CD14-positive monocyte (primary cell): ENCODE data around the gene SRPK1. TPM values are rescaled to one million over a fixed set of nuclear protein-coding genes. Genes with fewer than 3 reads are reported as not detected.

Experiments
- DNase-seq, 3 donors: peaks; one replicate each; pipeline ENCODE4 v3.0.0-alpha.2; 2011 to 2022
- H2AFZ ChIP-seq: 2 replicates; pipeline ENCODE4 v1.6.0; 2012; ENCODE audit warnings: mild to moderate bottlenecking, low read depth, low read length, inconsistent platforms; ENCODE audit not compliant: insufficient read depth, poor library complexity, severe bottlenecking
- H3K27ac ChIP-seq, 2 donors: 1 replicate in 1 of 2; 2 replicates in 1 of 2; pipeline ENCODE4 v1.5.1; 2012 to 2013; ENCODE audit warnings: low read length in 2 of 2, control low read depth in 1 of 2, inconsistent platforms in 1 of 2, low read depth in 1 of 2, mild to moderate bottlenecking in 1 of 2
- H3K27me3 ChIP-seq, 2 donors: one replicate each; pipeline versions ENCODE4 v1.6.0 to v1.6.1; 2011 to 2013; ENCODE audit warnings: low read length in 2 of 2; ENCODE audit not compliant: control insufficient read depth in 2 of 2, insufficient read depth in 2 of 2
- H3K36me3 ChIP-seq, 2 donors: replicated peaks in 1 of 2; 1 replicate in 1 of 2; 2 replicates in 1 of 2; pipeline versions ENCODE4 v1.5.1 to v1.6.1; 2012 to 2013; ENCODE audit warnings: low read length in 2 of 2, control low read depth in 1 of 2, inconsistent platforms in 1 of 2, mild to moderate bottlenecking in 1 of 2; ENCODE audit not compliant: insufficient read depth in 2 of 2, control insufficient read depth in 1 of 2
- H3K4me1 ChIP-seq, 2 donors: 1 replicate in 1 of 2; 2 replicates in 1 of 2; pipeline versions ENCODE4 v1.5.1 to v1.6.1; 2012 to 2013; ENCODE audit warnings: low read length in 2 of 2, control low read depth in 1 of 2, inconsistent platforms in 1 of 2, mild to moderate bottlenecking in 1 of 2, moderate library complexity in 1 of 2; ENCODE audit not compliant: insufficient read depth in 2 of 2, control insufficient read depth in 1 of 2
- H3K4me2 ChIP-seq: replicated peaks from 2 replicates; pipeline ENCODE3; 2012; ENCODE audit warnings: low read length, moderate library complexity, mild to moderate bottlenecking; ENCODE audit not compliant: poor library complexity, severe bottlenecking; ENCODE audit errors: extremely low read depth
- H3K4me3 ChIP-seq, 3 experiments: fragments of 200-600 bp in 1 of 3; sonication (generic) in 1 of 3; replicated peaks in 1 of 3; 1 replicate in 2 of 3; 2 replicates in 1 of 3; pipeline ENCODE4 v1.5.1; 2011 to 2013; ENCODE audit warnings: low read length in 3 of 3, mild to moderate bottlenecking in 3 of 3, control low read depth in 2 of 3, low read depth in 2 of 3, inconsistent platforms in 1 of 3, moderate library complexity in 1 of 3
- H3K79me2 ChIP-seq: 2 replicates; pipeline ENCODE4 v1.6.0; 2012; ENCODE audit warnings: mild to moderate bottlenecking, control low read depth, inconsistent platforms, low read length, moderate library complexity; ENCODE audit not compliant: insufficient read depth
- H3K9ac ChIP-seq: 2 replicates; pipeline ENCODE4 v1.6.0; 2017; ENCODE audit warnings: low read length, mild to moderate bottlenecking; ENCODE audit not compliant: insufficient read depth, poor library complexity, severe bottlenecking
- H3K9me3 ChIP-seq, 2 donors: replicated peaks in 1 of 2; 1 replicate in 1 of 2; 2 replicates in 1 of 2; pipeline versions ENCODE4 v1.5.1 to v1.6.1; 2012 to 2013; ENCODE audit warnings: low read length in 2 of 2, control low read depth in 1 of 2; ENCODE audit not compliant: control insufficient read depth in 1 of 2, insufficient read depth in 1 of 2
- H4K20me1 ChIP-seq: 2 replicates; pipeline ENCODE4 v1.6.0; 2012; ENCODE audit warnings: mild to moderate bottlenecking, low read length, control low read depth, moderate library complexity; ENCODE audit not compliant: insufficient read depth
- H3K27ac Mint-ChIP-seq, 7 donors: one replicate each; pipeline ENCODE4 v1.8.0; 2020; ENCODE audit warnings: mild to moderate bottlenecking in 7 of 7, mixed read lengths in 7 of 7, moderate library complexity in 6 of 7, inconsistent platforms in 2 of 7
- H3K27me3 Mint-ChIP-seq, 3 donors: one replicate each; pipeline ENCODE4 v1.8.0; 2021 to 2022; ENCODE audit warnings: low read depth in 3 of 3, mild to moderate bottlenecking in 3 of 3, mixed read lengths in 3 of 3, moderate library complexity in 3 of 3, inconsistent platforms in 1 of 3
- H3K36me3 Mint-ChIP-seq, 2 donors: one replicate each; pipeline ENCODE4 v1.8.0; 2020; ENCODE audit warnings: mixed read lengths in 2 of 2, inconsistent platforms in 1 of 2, mild to moderate bottlenecking in 1 of 2
- H3K4me1 Mint-ChIP-seq: one replicate; pipeline ENCODE4 v1.8.0; 2020; ENCODE audit warnings: mild to moderate bottlenecking, mixed read lengths
- H3K4me3 Mint-ChIP-seq, 2 donors: one replicate each; pipeline ENCODE4 v1.8.0; 2020; ENCODE audit warnings: mild to moderate bottlenecking in 2 of 2, mixed read lengths in 2 of 2, moderate library complexity in 1 of 2
- H3K9me3 Mint-ChIP-seq, 7 donors: one replicate each; pipeline ENCODE4 v1.8.0; 2020 to 2022; ENCODE audit warnings: mixed read lengths in 7 of 7, mild to moderate bottlenecking in 6 of 7, moderate library complexity in 6 of 7, inconsistent platforms in 2 of 7
- WGBS: methylation state at CpG from one replicate; pipeline ENCODE4 v1.1.5; 2013; ENCODE audit warnings: missing lambda C conversion rate; ENCODE audit not compliant: insufficient coverage; 5-methylcytosine and 5-hydroxymethylcytosine counted together
- intact Hi-C, 2 donors: fragments of 100-400 bp; cut with micrococcal nuclease; formaldehyde crosslinking; loops; one replicate each; pipeline versions ENCODE4 v1.15.0 to v1.15.1; 2023
- polyA plus RNA-seq, 3 donors: library from polyadenylated mRNA; depleted of rRNA in 1 of 3; unstranded in 2 of 3; stranded (reverse) in 1 of 3; fragments of 300-500 nt in 2 of 3; fragments of >200 nt in 1 of 3; fragmentation: Illumina TruSeq in 2 of 3; gene quantifications; 1 replicate in 2 of 3; 2 replicates in 1 of 3; pipeline ENCODE4 v1.2.3, GENCODE V29; 2012 to 2021
- TF ChIP-seq, protein P1 (sequence below): fragments of 200-600 bp; IDR thresholded peaks from one replicate; pipeline ENCODE4 v1.8.0; 2022; ENCODE audit warnings: antibody characterized with exemption, mild to moderate bottlenecking

The SRPK1 gene
- polyA plus RNA-seq, 3 donors, result 7.2 to 24.8 (median 20.5) TPM

DNA sequence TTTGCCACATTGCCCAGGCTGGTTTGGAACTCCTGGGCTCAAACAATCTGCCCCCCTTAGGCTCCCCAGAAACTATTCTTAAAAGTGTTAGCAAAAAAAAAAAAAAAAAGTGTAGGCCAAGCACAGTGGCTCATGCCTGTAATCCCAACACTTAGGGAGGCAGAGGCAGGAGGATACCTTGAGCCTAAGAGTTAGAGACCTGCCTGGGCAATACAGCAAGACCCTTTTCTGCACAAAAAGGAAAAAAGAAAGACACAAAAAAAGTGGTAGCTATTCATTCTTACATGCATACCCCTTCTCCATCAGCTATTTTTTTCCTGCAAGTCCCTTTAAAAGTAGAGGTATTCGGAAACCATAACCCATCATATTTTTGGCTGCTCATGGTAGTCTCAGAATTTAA is 3.2 kb upstream of the SRPK1 start:
- peaks cover 24% of the 10 kb centered on the region for H3K79me2 ChIP-seq
- no CpG with 5 or more reads among the region's 1 CpG for WGBS
- TF ChIP-seq, protein P1, sequence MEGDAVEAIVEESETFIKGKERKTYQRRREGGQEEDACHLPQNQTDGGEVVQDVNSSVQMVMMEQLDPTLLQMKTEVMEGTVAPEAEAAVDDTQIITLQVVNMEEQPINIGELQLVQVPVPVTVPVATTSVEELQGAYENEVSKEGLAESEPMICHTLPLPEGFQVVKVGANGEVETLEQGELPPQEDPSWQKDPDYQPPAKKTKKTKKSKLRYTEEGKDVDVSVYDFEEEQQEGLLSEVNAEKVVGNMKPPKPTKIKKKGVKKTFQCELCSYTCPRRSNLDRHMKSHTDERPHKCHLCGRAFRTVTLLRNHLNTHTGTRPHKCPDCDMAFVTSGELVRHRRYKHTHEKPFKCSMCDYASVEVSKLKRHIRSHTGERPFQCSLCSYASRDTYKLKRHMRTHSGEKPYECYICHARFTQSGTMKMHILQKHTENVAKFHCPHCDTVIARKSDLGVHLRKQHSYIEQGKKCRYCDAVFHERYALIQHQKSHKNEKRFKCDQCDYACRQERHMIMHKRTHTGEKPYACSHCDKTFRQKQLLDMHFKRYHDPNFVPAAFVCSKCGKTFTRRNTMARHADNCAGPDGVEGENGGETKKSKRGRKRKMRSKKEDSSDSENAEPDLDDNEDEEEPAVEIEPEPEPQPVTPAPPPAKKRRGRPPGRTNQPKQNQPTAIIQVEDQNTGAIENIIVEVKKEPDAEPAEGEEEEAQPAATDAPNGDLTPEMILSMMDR, result no peak
- no peak overlapping the region for H3K4me3 Mint-ChIP-seq
- H3K36me3 Mint-ChIP-seq, result peaks cover 0 to 2% of the 10 kb centered on the region in 2 donors
- H3K4me1 Mint-ChIP-seq, result peaks cover 13% of the 10 kb centered on the region
- H3K27ac ChIP-seq, result no peak overlapping the region
- intact Hi-C loops, result loop anchor here in 1 of 2 donors (10.0 kb wide), 1 partner anchor 91 kb away; no protein-coding TSS in a partner anchor
- no peaks in the 10 kb centered on the region for H4K20me1 ChIP-seq
- no peak for DNase-seq
- H3K27ac Mint-ChIP-seq, result no peak overlapping the region
- H3K4me3 ChIP-seq, result no peak overlapping the region
- H3K4me1 ChIP-seq, result peaks cover 14 to 19% of the 10 kb centered on the region in 2 donors
- no peaks in the 10 kb centered on the region for H3K27me3 ChIP-seq
- H2AFZ ChIP-seq, result no peak overlapping the region
- no peak overlapping the region for H3K4me2 ChIP-seq
- H3K9me3 Mint-ChIP-seq, result no peaks in the 10 kb centered on the region
- H3K27me3 Mint-ChIP-seq, result peaks cover 0 to 3% (median 3%) of the 10 kb centered on the region in 3 donors
- H3K36me3 ChIP-seq, result no peaks in the 10 kb centered on the region
- H3K9ac ChIP-seq, result no peak overlapping the region
- H3K9me3 ChIP-seq, result no peaks in the 10 kb centered on the region

DNA sequence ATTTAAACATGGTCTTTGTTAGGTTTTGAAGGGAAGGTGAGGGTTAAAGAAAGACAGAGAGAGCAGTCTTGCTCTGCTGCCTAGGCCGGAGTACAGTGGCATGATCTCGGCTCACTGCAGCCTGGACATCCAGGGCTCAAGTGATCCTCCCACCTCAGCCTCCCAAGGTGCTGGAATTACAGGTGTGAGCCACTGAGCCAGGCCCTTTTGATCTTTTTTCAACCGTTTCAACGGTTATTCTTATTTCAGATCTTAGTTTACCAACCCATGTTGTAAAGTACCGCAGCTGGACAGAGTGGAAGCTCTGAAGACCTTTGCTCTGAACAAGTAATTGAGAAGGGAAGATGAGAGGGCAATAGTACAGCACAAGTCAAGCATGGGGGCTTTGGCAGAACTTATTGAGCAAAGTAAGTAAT is 1.2 kb upstream of the SRPK1 start:
- Mint-ChIP-seq H3K27me3 (peaks cover 0 to 5% (median 3%) of the 10 kb centered on the region in 3 donors), H3K27ac (no peak overlapping the region), H3K36me3 (peaks cover 5% of the 10 kb centered on the region in 2 donors), H3K9me3 (no peaks in the 10 kb centered on the region), H3K4me1 (peaks cover 32% of the 10 kb centered on the region), H3K4me3 (no peak overlapping the region)
- H2AFZ ChIP-seq, result no peak overlapping the region
- peaks cover 44% of the 10 kb centered on the region for H3K79me2 ChIP-seq
- no peaks in the 10 kb centered on the region for H4K20me1 ChIP-seq
- TF ChIP-seq, protein P1, result no peak
- no peaks in the 10 kb centered on the region for H3K9me3 ChIP-seq
- peaks cover 32 to 39% of the 10 kb centered on the region in 2 donors for H3K4me1 ChIP-seq
- H3K27ac ChIP-seq, result no peak overlapping the region
- DNase-seq, result no peak
- 100% methylated on average over 2 of the region's 5 CpGs for WGBS
- no peak overlapping the region for H3K4me3 ChIP-seq
- H3K4me2 ChIP-seq, result no peak overlapping the region
- intact Hi-C loops, result loop anchor here in 1 of 2 donors (10.0 kb wide), 1 partner anchor 93 kb away; no protein-coding TSS in a partner anchor
- no peaks in the 10 kb centered on the region for H3K27me3 ChIP-seq
- peaks cover 0 to 2% of the 10 kb centered on the region in 2 donors for H3K36me3 ChIP-seq
- no peak overlapping the region for H3K9ac ChIP-seq
